Aorta (tissue), 5 donors: ENCODE data around the gene CHST12. TPM values are rescaled to one million over a fixed set of nuclear protein-coding genes. Genes with fewer than 3 reads are reported as not detected.
A peak's percentile ranks its signal among the peaks of the same experiment; 100 is the strongest.

Source experiments
- ATAC-seq: fragments of 200-7000 bp; cut with Tn5 transposase; one replicate; pipeline ENCODE4 v1.9.1; 2022; ENCODE audit warnings: moderate library complexity; ENCODE audit not compliant: low FRiP score
- DNase-seq, 2 donors: peaks; one replicate each; pipeline ENCODE4 v3.0.0-alpha.2; 2020
- H3K27ac ChIP-seq, 2 donors: one replicate each; pipeline ENCODE4 v1.5.1; 2013; ENCODE audit warnings: low read length in 2 of 2, mild to moderate bottlenecking in 2 of 2, moderate library complexity in 2 of 2, control low read depth in 1 of 2, inconsistent platforms in 1 of 2, low read depth in 1 of 2
- H3K27me3 ChIP-seq, 2 donors: one replicate each; pipeline ENCODE4 v1.6.1; 2013; ENCODE audit warnings: control low read depth in 1 of 2, low read length in 1 of 2, mild to moderate bottlenecking in 1 of 2, moderate library complexity in 1 of 2; ENCODE audit not compliant: insufficient read depth in 2 of 2, control insufficient read depth in 1 of 2
- H3K36me3 ChIP-seq, 2 donors: one replicate each; pipeline ENCODE4 v1.6.1; 2013; ENCODE audit warnings: control low read depth in 1 of 2, low read length in 1 of 2, mild to moderate bottlenecking in 1 of 2; ENCODE audit not compliant: insufficient read depth in 2 of 2, control insufficient read depth in 1 of 2
- H3K4me1 ChIP-seq, 2 donors: one replicate each; pipeline ENCODE4 v1.6.1; 2013; ENCODE audit warnings: low read length in 2 of 2, control low read depth in 1 of 2, mild to moderate bottlenecking in 1 of 2, moderate library complexity in 1 of 2; ENCODE audit not compliant: insufficient read depth in 2 of 2, control insufficient read depth in 1 of 2
- H3K4me3 ChIP-seq, 2 donors: one replicate each; pipeline ENCODE4 v1.5.1; 2013; ENCODE audit warnings: low read length in 2 of 2, control low read depth in 1 of 2, mild to moderate bottlenecking in 1 of 2
- H3K9me3 ChIP-seq: one replicate; pipeline ENCODE4 v1.6.1; 2013; ENCODE audit warnings: mild to moderate bottlenecking, low read length; ENCODE audit not compliant: control insufficient read depth
- WGBS, 2 donors: extraction: QIAGEN DNeasy Blood & Tissue Kit; methylation state at CpG; one replicate each; pipeline ENCODE4 v1.1.7; 2013; 5-methylcytosine and 5-hydroxymethylcytosine counted together
- intact Hi-C, 2 donors: fragments of 100-400 bp; cut with DNase I; formaldehyde crosslinking; loops; one replicate each; pipeline versions ENCODE4 v1.14.2 to v1.15.0; 2022
- polyA plus RNA-seq, 2 donors: library from polyadenylated mRNA; stranded (reverse); fragments of 200-250 nt; gene quantifications; one replicate each; pipeline ENCODE4 v1.2.3, GENCODE V29; 2013
- total RNA-seq, 2 donors: library from RNA; stranded (reverse); fragmentation: NEBNext Ultra II Directional; extraction: Animal tissue kit (Norgen Biotek cat#: 25700); gene quantifications; one replicate each; pipeline ENCODE4 v1.2.1, GENCODE V29; 2021
- donor health status: healthy with polysubstance abuse.
- donor health status: Bipolar disorder and iron deficiency.
- donor health status: DM: no; HTN: no; CAD: no.
- donor health status: DM: no; HTN: no; CAD: no.
- donor health status: DM: yes; HTN: yes; CAD: no.

CHST12 gene
- total and polyA plus RNA-seq, 4 donors, result 2.9 to 31.8 (median 17.8) TPM

DNA sequence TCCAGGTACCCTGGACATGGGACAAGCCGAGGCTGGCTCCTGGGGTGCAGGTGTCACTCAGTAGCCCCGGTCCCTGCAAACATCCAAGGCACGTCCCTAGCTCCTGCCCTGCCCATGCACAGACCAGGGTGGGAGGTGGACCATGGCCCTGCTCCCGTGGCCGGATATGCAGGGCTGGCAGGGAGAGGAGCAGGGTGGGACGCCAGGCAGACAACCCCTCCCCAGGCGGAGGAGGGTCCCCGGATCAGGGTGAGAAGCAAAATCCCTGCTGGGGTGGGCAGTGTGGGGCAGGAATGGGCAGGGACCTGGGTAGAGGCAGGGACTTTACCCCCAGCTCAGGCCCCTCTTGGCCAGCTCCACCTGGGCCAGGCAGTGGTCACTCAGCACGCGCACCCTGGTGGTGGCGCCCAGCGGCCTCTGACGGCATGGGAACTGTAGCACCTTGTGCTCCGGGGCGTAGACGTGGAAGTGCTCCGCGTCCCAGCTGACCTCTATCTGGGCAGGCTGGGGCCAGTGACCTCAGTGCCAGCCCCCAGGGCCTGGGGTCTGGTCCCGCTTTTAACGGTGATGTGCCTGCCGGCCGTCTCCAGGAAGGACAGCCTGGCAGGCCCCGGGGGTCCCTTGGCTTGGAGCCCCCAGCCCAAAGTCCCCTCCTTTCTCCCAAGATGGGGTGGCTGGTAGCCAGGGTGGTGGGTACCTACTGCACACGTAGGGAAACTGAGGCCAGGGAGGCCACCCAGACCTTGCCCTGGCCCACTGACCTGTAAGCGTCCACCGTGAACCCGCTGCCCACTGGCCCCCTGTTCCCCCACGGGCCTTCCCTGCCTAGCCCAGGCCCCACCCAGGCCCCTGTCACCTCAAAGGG lies 71.6 kb downstream of the CHST12 start:
- 89 to 90% methylated on average over 28 of the region's 28 CpGs for WGBS, 2 donors
- no peak for ATAC-seq
- intact Hi-C loops, result no loop called here
- no peaks in the 10 kb centered on the region for H3K36me3 ChIP-seq
- no peaks in the 10 kb centered on the region for H3K9me3 ChIP-seq
- H3K27ac ChIP-seq, result no peak overlapping the region
- H3K27me3 ChIP-seq, result no peaks in the 10 kb centered on the region
- H3K4me3 ChIP-seq, result no peak overlapping the region
- no peaks in the 10 kb centered on the region for H3K4me1 ChIP-seq
- DNase-seq, result peak; percentile 46 to 74

DNA sequence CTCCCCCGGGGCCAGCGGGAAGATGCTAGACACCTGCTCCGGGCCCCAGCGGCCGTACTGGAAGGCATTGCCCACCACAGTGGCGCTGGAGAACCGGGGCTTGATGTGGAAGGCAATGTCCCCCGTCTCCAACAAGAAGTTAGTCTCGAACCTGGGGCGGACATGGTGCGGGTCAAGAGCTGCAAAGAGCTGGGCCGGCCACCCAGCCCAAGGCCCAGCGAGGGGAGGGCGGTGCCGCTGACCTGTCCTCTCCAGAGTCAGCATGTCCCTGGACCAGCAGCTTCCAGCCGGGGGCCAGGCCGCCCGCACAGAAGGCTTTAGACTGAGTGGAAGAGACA lies 72.2 kb downstream of the CHST12 start:
- DNase-seq (peak; percentile 50 to 75), ATAC-seq (no peak)
- H3K4me3 ChIP-seq, result no peak overlapping the region
- H3K9me3 ChIP-seq, result no peaks in the 10 kb centered on the region
- 92 to 94% methylated on average over 18 of the region's 18 CpGs for WGBS, 2 donors
- H3K27me3 ChIP-seq, result no peaks in the 10 kb centered on the region
- intact Hi-C loops, result no loop called here
- H3K4me1 ChIP-seq, result no peaks in the 10 kb centered on the region
- H3K36me3 ChIP-seq, result no peaks in the 10 kb centered on the region
- no peak overlapping the region for H3K27ac ChIP-seq

DNA sequence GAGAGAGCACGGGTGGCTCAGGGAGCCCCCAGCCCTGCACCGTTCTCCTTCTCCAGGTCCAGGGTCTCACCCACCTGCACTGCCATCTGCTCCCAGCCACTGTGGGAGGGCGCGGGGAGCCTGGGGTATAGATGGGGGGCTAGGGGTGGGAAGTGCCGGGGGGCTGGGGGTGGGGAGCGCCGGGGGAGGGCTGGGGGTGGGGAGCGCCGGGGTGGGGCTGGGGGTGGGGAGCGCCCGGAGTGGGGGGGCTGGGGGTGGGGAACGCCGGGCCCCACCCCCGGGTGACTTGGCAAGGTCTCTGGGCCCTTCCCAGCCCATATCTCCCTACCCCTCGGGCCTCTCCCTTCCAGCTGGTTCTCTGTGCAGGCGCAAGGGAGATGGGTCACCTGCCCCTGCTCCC lies 72.9 kb downstream of the CHST12 start, which contains the start of gene GRIFIN:
TSS of gene GRIFIN (minus strand) at position 101 of the 400 bp plus-strand sequence. CDS start at position 86, 15 bp downstream.
- no peak for DNase-seq
- H3K9me3 ChIP-seq, result no peaks in the 10 kb centered on the region
- 74 to 95% methylated on average over 4 to 16 of the region's 16 CpGs for WGBS, 2 donors
- no peaks in the 10 kb centered on the region for H3K27me3 ChIP-seq
- no peak for ATAC-seq
- H3K4me1 ChIP-seq, result no peaks in the 10 kb centered on the region
- H3K4me3 ChIP-seq, result no peak within 1 kb of the TSS
- no peak within 1 kb of the TSS for H3K27ac ChIP-seq
- intact Hi-C loops, result no loop called here
- no peaks in the 10 kb centered on the region for H3K36me3 ChIP-seq

DNA sequence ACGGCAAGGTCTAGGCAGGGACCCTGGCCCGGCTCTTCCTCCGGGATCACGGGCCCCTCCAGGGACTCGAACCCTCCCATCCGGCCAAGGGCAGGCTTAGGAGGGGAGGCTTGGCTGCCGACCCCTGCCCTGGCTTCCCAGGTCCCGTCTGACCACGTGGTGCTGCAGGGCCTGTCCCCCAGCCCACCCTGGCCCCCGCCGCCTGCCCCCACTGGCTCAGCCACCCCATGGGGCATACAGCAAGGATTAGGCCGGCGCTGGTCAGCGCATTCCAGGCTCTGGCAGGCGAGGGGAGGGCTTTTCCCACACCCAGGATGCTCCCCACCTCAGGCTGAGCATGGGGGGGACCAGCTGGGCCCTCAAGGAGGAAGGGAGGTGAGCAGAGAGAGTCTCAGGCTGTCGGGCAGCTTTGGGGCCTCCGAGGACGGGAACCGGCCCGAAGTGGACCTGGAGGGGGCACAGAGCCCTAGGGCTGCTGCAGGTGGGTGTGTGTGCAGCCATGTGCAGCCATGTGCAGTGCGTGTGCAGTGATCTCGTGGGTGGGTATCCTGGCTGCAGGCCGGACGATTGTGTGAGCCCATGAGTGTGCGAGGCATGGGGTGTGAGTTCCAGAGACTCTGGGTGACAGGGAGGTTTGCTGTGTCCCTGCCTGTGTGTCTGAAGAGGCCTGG lies 73.5 kb downstream of the CHST12 start:
- intact Hi-C loops, result no loop called here

DNA sequence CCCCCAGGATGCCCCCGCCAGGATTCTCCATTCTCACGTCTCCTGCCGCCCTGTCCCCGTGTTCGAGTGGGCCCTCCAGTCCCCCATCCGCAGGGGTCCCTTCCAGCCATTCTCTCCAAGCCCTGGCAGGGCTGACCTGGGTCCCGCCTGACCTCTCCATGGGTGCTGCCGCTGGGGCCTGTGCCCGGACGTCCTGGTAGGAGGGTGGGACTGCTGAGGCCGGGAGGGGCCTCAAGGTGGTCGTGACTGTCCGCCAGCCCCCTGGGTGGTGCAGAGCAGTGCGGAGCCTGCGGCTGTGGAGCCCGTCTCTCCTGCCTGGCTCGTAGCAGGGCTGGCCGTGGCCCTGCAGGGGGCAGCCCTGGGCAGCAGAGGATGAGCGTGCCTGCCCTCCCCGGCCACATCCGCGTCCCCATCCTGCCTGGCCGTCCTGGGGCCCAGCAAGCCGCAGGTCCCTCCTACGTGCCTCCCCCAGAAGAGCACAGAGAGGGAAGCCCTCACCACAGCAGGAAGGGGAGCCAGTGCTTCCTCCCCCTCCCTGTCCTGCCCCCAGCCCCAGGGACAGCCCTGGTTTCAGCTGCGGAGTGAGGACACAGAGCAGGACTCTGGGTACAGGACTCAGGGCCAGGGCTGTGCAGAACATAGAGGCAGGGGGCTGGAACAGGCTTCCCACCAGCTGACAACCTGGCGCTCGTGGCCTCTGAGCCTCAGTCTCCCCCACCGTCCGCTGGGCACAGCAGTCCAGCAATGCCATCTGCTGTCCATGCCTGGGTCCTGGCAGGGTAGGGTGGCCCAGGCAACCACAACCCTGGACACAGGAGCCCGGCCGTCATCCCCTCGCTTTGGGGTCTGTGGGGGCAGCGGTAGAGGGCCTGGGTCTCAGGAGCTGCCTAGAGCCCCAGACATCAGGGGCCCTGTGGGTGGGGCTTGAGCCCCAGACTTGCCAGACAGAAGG lies 74.3 kb downstream of the CHST12 start:
- Histone ChIP-seq H3K27me3 (no peaks in the 10 kb centered on the region), H3K27ac (no peak overlapping the region), H3K9me3 (no peaks in the 10 kb centered on the region), H3K4me3 (no peak overlapping the region), H3K36me3 (no peaks in the 10 kb centered on the region), H3K4me1 (no peaks in the 10 kb centered on the region)
- DNase-seq, result peak; percentile 77 to 87
- ATAC-seq, result peak; percentile 81
- 46 to 63% methylated on average over 33 to 34 of the region's 34 CpGs for WGBS, 2 donors
- intact Hi-C loops, result no loop called here

More for the DNA sequence above, 73.5 kb downstream of the CHST12 start:
- H3K4me1 ChIP-seq, result no peaks in the 10 kb centered on the region
- H3K9me3 ChIP-seq, result no peaks in the 10 kb centered on the region
- H3K36me3 ChIP-seq, result no peaks in the 10 kb centered on the region
- peak in 1 of 2 donors; percentile 43 for DNase-seq
- H3K27me3 ChIP-seq, result no peaks in the 10 kb centered on the region
- ATAC-seq, result no peak
- 85 to 88% methylated on average over 25 of the region's 25 CpGs for WGBS, 2 donors
- H3K4me3 ChIP-seq, result no peak overlapping the region
- H3K27ac ChIP-seq, result no peak overlapping the region

DNA sequence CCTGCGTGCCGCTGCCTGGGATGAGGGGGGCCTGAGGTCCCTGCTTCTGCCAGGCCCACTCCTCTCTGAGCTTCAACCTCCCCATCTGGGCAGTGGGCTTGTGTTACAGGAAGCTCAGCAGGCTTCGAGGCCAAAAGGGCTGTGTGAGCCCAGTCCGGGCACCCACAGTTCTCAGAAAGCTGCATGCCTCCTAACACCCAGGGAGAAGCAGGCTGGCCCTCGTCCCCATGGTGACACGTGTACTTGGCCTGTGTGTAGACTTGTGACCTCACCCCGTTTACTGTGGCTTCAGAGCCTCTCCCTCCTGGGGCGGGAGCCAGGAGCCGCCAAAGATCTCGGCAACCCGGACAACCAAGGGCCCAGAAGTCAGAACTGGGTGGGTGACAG lies 75.0 kb downstream of the CHST12 start:
- H3K4me3 ChIP-seq, result no peak overlapping the region
- WGBS, 2 donors, result 9 to 13% methylated on average over 11 of the region's 11 CpGs
- no peaks in the 10 kb centered on the region for H3K4me1 ChIP-seq
- no peaks in the 10 kb centered on the region for H3K27me3 ChIP-seq
- DNase-seq (peak; percentile 82 to 90), ATAC-seq (peak; percentile 73)
- H3K27ac ChIP-seq, result no peak overlapping the region
- no peaks in the 10 kb centered on the region for H3K36me3 ChIP-seq
- no peaks in the 10 kb centered on the region for H3K9me3 ChIP-seq
- intact Hi-C loops, result no loop called here

DNA sequence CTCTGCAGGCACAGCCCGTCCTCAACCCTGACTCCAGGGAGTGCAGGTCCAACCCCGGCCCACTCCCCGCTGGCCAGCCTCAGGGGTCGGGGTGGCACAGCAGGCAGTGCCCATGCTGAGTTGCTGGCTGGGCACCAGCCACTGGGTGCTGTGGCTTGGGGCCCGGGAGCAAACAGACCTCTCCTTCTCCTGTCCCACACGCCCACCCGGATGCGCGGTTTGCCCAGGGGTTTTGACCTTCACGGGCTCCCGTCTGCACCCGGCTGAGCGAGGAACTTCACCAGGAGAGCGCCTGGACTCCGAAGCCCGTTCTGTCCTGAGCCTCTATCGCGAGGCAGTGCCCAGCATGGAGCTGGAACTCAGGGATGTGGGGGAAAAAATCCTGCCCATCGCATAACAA lies 75.4 kb downstream of the CHST12 start:
- Histone ChIP-seq H3K27ac (no peak overlapping the region), H3K4me1 (no peaks in the 10 kb centered on the region), H3K27me3 (no peaks in the 10 kb centered on the region), H3K4me3 (no peak overlapping the region), H3K9me3 (no peaks in the 10 kb centered on the region), H3K36me3 (no peaks in the 10 kb centered on the region)
- WGBS, 2 donors, result 29 to 32% methylated on average over 19 of the region's 19 CpGs
- no peak for ATAC-seq
- intact Hi-C loops, result no loop called here
- peak in 1 of 2 donors; percentile 49 for DNase-seq

DNA sequence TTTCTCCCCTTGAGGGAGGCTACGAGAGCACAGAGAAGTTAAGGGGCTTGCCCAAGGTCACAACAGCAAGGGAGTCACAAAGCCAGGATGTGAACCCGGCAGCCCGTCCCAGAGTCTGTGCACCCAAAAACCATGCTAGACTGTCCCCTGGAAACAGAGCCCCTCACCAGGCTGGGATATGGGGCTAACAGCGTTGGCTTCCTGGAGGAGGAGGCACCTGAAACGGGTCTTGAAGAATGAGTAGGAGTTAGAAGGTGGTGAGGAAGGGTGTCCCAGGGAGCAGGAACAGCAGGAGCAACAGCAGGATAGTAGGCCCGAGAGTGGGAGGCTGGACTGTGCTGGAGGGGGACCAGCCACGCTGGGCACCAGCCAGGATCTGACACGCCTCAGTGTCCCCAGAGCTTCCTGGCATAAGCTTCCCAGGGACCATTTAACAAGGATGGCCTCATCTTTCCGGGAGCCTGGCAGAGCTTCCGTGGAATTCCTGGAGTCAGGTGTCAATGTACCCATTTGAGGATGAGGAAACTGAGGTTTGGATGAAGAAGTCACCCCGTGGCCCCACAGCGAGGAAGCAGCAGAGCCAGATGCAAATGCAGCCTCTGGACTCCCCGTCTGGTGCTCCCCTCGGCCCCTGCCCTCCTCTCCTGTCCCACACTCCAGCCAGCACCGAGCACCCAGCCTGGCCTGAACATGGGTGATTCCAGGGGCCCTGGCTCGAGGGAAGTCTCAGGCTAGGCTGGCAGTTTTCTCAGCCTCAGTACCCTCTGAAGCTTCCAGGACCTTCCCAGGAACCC lies 76.1 kb downstream of the CHST12 start:
- Histone ChIP-seq H3K4me1 (no peaks in the 10 kb centered on the region), H3K4me3 (no peak overlapping the region)
- 70 to 80% methylated on average over 16 of the region's 16 CpGs for WGBS, 2 donors

More for the DNA sequence above, 76.1 kb downstream of the CHST12 start:
- intact Hi-C loops, result no loop called here
- Histone ChIP-seq H3K9me3 (no peaks in the 10 kb centered on the region), H3K27ac (no peak overlapping the region), H3K27me3 (no peaks in the 10 kb centered on the region), H3K36me3 (no peaks in the 10 kb centered on the region)
- no peak for ATAC-seq
- no peak for DNase-seq
